ENCODE results near the gene CST4. TPM values are rescaled to one million over a fixed set of nuclear protein-coding genes. Genes with fewer than 3 reads are reported as not detected.

CST4 gene
- total and polyA plus RNA-seq, 2 donors (not counting 3 experiments of a cell fraction or from before 2014, with no cell fraction given), result not detected

DNA sequence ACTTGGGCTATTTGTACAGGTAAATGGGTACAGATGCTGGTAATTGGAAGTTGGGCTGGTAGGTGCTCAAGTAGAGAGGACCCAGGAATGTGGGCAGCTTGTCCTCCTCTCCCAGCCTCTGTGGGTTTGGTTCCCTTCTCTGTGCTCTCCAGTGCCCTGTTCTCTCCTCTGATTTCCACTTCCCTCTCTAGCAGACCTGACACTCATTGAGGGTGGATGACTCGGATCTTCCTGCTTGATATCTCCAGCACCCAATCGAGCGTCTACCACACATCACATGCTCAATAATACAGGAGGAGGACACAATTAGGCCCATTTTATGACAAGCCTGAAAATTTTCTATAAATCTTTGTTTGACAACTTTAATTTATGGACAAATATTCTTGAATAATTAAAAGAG, 38.2 kb upstream of the CST4 start:
- no peaks in the 10 kb centered on the region for H3K79me2 ChIP-seq (ENCODE audit: control insufficient read depth, insufficient read depth, low read length)
- H3K27me3 ChIP-seq (ENCODE audit: control insufficient read depth in 2 of 2, insufficient read depth in 2 of 2, low read length in 2 of 2), result no peaks in the 10 kb centered on the region
- no peaks in the 10 kb centered on the region for H3K9me1 ChIP-seq (replicated peaks; ENCODE audit: control insufficient read depth, extremely low read depth, insufficient read depth, low read length)
- no peak overlapping the region for H3K4me3 ChIP-seq (replicated peaks in 1 of 3; ENCODE audit: insufficient read depth in 1 of 3, low read depth in 1 of 3, low read length in 3 of 3)
- no TSS peak for BruUV-seq (replicated peaks)
- TF ChIP-seq, protein P1, sequence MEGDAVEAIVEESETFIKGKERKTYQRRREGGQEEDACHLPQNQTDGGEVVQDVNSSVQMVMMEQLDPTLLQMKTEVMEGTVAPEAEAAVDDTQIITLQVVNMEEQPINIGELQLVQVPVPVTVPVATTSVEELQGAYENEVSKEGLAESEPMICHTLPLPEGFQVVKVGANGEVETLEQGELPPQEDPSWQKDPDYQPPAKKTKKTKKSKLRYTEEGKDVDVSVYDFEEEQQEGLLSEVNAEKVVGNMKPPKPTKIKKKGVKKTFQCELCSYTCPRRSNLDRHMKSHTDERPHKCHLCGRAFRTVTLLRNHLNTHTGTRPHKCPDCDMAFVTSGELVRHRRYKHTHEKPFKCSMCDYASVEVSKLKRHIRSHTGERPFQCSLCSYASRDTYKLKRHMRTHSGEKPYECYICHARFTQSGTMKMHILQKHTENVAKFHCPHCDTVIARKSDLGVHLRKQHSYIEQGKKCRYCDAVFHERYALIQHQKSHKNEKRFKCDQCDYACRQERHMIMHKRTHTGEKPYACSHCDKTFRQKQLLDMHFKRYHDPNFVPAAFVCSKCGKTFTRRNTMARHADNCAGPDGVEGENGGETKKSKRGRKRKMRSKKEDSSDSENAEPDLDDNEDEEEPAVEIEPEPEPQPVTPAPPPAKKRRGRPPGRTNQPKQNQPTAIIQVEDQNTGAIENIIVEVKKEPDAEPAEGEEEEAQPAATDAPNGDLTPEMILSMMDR (IDR thresholded peaks at IDR 0.05; ENCODE audit: extremely low read depth in 1 of 2, insufficient read depth in 1 of 2, low read depth in 1 of 2, low read length in 2 of 2), result no peak
- TF ChIP-seq JUN (IDR thresholded peaks at IDR 0.05; ENCODE audit: borderline replicate concordance, insufficient read depth, insufficient read length, low read depth), result no peak
- no peak for TF ChIP-seq POLR2AphosphoS5 (IDR thresholded peaks at IDR 0.05; ENCODE audit: insufficient read depth, low read depth, low read length)
- no peak for TF ChIP-seq FOS (IDR thresholded peaks at IDR 0.05; ENCODE audit: borderline replicate concordance, insufficient read depth, low read length)
- no peak for TF ChIP-seq POLR2A (IDR thresholded peaks at IDR 0.05; ENCODE audit: low read depth, low read length)
- TF ChIP-seq, protein P2, sequence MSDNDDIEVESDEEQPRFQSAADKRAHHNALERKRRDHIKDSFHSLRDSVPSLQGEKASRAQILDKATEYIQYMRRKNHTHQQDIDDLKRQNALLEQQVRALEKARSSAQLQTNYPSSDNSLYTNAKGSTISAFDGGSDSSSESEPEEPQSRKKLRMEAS (IDR thresholded peaks at IDR 0.05; ENCODE audit: insufficient read depth, insufficient read length), result no peak
- TF ChIP-seq GATA2 (IDR thresholded peaks at IDR 0.05; ENCODE audit: insufficient read depth, insufficient read length, low read depth, low read length), result no peak
- no peak for DNase-seq (ENCODE audit: low read depth, low spot score)
- ChIA-PET POLR2A (no interaction called here), CTCF (interaction anchor here (1.1 kb wide), 1 partner anchor 17 kb away, joined by 4 read pairs; no protein-coding TSS in a partner anchor)
- no peaks in the 10 kb centered on the region for H3K9me3 ChIP-seq (replicated peaks; ENCODE audit: control insufficient read depth, insufficient read depth, low read length)
- dilution Hi-C loops (cut with MboI; ENCODE audit: extremely low pct_ligation_motif_present, low sequenced_read_pairs), result no loop called here
- no peak overlapping the region for H3K9ac ChIP-seq (replicated peaks; ENCODE audit: extremely low read depth, insufficient read depth, low read length)
- H3K4me2 ChIP-seq (ENCODE audit: insufficient read depth, low read length), result no peak overlapping the region
- H3K36me3 ChIP-seq (ENCODE audit: control insufficient read depth in 2 of 2, extremely low read depth in 1 of 2, insufficient read depth in 2 of 2, low read length in 2 of 2), result no peaks in the 10 kb centered on the region
- H3K4me1 ChIP-seq (ENCODE audit: control insufficient read depth, extremely low read depth, insufficient read depth, low read length), result no peaks in the 10 kb centered on the region
- H4K20me1 ChIP-seq (replicated peaks; ENCODE audit: control insufficient read depth, extremely low read depth, insufficient read depth, low read length), result no peaks in the 10 kb centered on the region
- no peak overlapping the region for H3K27ac ChIP-seq (ENCODE audit: insufficient read depth, low read depth, low read length)
- intact Hi-C loops (cut with micrococcal nuclease), result no loop called here
- H2AFZ ChIP-seq (ENCODE audit: low read depth, low read length), result no peak overlapping the region
- FAIRE-seq, result peak; percentile 33
